Measurements from ENCODE around the gene TGFB2.

Gene TGFB2

GRCh38 chr1:218363141-218363540 is 18.0 kb downstream of the TGFB2 start:
- DNase-seq = no peak

- DNase-seq = no peak
Observed at GRCh38 chr1:218364028-218364710, 19.0 kb downstream of the TGFB2 start.

GRCh38 chr1:218365226-218365999 is 20.3 kb downstream of the TGFB2 start:
- DNase-seq = no peak

GRCh38 chr1:218366322-218367052 is 21.4 kb downstream of the TGFB2 start:
- no peak for DNase-seq

GRCh38 chr1:218367118-218367517 is 22.0 kb downstream of the TGFB2 start:
- DNase-seq = no peak

GRCh38 chr1:218368686-218369085 is 23.6 kb downstream of the TGFB2 start:
- DNase-seq = no peak

- DNase-seq = no peak
Observed at GRCh38 chr1:218369688-218370511, 24.8 kb downstream of the TGFB2 start.

- DNase-seq = no peak
Observed at GRCh38 chr1:218371927-218372672, 27.0 kb downstream of the TGFB2 start.

- DNase-seq = no peak
Observed at GRCh38 chr1:218374401-218375353, 29.5 kb downstream of the TGFB2 start.

- DNase-seq = no peak
Observed at GRCh38 chr1:218376722-218377121, 31.6 kb downstream of the TGFB2 start.

- DNase-seq = peak; percentile 34
Observed at GRCh38 chr1:218377143-218377660, 32.1 kb downstream of the TGFB2 start.

- no peak for DNase-seq
Observed at GRCh38 chr1:218380125-218380977, 35.2 kb downstream of the TGFB2 start.

GRCh38 chr1:218382261-218382660 is 37.1 kb downstream of the TGFB2 start:
- no peak for DNase-seq

- DNase-seq = no peak
Observed at GRCh38 chr1:218383051-218383450, 37.9 kb downstream of the TGFB2 start.

GRCh38 chr1:218383681-218384080 is 38.5 kb downstream of the TGFB2 start:
- DNase-seq = no peak

GRCh38 chr1:218384581-218384993 is 39.5 kb downstream of the TGFB2 start:
- no peak for DNase-seq

GRCh38 chr1:218388591-218388990 is 43.5 kb downstream of the TGFB2 start:
- no peak for DNase-seq

- DNase-seq = no peak
Observed at GRCh38 chr1:218390618-218391017, 45.5 kb downstream of the TGFB2 start.

GRCh38 chr1:218392780-218393179 is 47.6 kb downstream of the TGFB2 start:
- DNase-seq = no peak

GRCh38 chr1:218394416-218394815 is 49.3 kb downstream of the TGFB2 start:
- no peak for DNase-seq
